HG02678 (cell line): ENCODE measurements around the gene SNRPB2.

Source experiments
- ATAC-seq: cut with Tn5 transposase; IDR thresholded peaks from one replicate; pipeline ENCODE4 v1.9.1; 2021; ENCODE audit warnings: mild to moderate bottlenecking, moderate library complexity; ENCODE audit not compliant: unreplicated experiment

Gene SNRPB2

DNA sequence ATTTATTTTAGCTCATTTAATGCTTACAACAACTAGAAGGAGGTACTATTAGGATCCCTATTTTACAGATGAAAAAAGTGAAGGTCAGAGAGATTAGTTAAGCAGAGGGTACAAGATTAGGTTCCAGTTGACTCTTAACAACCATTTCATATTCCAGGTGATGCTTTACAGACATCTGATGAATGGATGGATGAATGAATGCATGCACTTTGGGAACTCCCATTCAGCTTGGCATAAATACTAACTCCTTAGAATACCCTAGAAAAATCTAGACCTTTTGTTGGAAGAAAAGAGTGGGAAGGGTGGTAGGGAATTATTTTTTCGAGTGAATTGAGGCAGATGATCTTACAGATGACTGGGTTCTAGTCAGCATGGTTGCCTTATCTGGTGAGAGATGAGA, 746 bp upstream of the SNRPB2 start:
- ATAC-seq = no peak

DNA sequence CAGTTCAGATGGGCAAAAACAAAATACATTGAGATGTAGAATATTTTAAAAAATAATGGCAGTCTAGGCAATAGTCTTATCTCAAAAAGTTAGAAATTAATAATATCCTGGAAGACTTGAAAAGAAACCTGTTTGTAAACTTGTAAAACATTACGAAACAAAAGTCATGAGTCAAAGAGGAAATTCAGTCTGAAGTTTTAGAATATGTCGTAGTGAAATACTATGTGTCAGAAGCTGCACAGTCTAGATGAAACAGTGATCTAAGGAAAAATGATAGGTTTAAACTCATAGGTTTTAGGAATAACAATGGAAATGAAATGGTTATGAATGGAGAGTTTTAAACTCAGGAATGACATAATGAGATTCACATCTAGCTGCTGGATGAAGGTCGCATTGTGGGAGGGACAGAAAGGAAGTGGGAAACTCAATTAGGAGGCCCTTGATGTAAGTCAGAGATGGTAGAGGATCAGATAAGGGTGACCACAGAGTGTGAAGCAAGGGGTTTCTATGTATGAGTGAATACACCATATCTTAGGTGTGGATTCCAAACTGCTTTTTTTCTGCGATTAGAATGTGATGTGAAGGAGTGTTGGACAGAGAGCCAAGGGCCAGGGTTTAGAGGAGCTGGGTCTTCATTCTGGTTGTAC, 2.8 kb downstream of the SNRPB2 start:
- no peak for ATAC-seq

DNA sequence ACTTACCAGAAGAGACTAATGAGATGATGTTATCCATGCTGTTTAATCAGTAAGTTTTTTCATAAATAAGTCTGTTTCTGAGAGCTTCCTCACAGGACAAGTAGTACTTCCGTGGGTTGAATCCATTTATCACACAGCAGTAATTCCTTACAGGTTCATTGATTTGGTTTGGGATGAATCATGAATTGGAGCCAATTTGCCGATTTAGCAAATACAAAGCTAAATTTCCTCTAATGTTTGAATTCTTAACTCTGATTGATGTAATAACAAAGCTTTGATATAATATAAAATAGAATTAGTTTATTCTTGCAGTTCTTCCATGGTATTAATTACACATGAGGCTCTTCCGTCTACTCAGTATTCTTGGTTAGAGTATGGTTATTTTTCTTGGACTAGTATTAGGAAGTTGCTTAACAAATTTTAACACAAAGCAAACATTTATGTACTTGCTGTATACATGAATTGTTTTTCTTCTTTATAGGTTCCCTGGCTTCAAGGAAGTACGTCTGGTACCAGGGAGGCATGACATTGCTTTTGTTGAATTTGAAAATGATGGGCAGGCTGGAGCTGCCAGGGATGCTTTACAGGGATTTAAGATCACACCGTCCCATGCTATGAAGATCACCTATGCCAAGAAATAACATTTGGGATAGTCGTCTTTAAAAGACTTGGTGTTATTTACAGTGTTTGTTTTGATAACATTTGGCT, 10.7 kb downstream of the SNRPB2 start:
- no peak for ATAC-seq

DNA sequence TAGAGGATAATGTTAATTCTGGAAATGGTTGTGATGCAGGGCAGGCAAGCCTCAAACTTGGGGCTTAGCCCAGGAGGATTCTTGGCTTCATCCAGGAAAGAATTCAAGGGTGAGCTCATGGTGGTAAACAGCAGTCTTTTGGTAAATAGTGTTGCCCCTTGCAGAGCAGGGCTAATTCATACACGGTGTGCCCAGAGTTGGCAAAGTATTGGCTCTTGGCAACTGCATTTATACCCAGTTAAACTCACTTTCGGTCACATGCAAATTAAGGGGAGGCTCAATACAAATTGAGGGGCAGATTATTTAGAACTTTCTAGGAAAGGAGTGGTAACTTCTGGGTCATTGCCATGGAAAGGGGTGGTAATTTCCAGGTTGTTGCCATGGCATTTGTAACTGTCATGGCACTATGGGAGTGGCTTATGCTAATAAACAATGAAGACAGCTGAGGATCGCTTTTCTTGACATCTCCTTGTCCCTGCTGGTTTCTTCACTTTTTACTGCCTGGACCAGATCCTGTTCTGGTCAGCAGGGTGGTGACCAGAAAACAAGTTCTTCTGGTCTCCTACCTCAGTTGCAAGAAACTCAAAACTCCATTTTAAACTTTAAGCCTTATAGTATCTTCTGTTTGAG, 14.5 kb downstream of the SNRPB2 start:
- no peak for ATAC-seq

DNA sequence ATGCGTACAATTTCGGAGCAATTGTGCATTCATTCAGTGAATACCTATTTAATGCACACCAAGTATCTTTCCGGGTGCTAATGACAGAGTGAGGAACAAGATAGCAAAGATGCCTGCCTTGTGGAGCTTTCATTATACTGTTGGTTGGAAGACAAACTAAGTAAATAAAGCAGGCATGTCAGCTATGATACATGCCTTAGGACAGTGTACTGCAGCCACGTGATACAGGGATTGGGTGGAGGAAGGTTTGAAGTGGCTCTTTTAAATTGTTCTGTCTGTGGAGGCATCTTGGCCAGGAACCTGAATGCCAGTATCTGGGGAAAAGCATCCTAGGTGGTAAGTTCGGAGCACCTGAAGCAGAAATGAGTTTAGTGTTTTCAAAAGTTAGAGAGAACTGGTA, 15.4 kb downstream of the SNRPB2 start:
- no peak for ATAC-seq

DNA sequence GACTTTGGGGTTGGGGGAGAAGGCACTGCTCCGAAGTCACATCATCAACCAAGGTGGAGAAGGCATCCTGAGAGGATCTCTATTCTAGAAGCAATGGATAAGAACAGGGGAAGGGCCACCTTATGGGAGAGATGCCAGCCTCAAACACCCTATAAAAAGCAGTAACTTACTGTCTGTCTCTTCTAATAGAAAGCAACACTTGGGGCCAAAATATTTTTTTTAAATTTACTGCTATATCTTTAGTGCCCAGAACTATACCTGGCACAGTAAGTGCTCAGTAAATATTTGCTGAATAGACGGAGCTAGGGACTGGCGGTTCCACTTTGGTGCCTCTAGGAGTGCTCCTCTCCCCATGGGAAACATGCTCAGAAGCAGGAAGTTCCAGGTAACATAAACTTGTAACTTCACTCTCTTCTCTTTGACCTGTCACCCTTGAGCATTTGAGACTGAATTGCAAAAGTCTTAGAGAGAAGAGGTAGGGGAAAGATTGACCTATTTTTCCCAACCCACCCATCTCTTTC, 17.5 kb downstream of the SNRPB2 start:
- ATAC-seq = no peak

DNA sequence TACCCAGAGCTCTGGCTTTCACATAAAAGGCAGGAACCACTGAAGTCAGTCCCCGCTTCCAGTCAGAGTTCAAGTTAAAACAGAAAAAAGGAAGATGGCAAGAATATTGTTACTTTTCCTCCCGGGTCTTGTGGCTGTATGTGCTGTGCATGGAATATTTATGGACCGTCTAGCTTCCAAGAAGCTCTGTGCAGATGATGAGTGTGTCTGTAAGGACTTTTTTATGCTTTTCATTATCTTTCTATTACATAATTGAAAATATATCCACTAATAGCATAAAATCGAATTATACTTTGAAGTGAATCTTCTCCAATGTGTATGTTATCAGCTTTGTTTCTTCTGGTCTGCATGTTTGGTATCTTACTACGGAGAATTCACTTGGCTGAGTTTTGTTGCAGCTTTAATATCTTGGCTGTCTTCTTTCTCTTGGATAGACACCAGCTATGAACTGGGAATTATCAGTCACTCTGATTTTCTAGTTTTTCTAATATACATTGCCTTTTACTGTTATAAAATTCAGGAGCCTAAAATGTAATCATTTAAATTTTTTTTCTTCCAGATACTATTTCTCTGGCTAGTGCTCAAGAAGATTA, 18.6 kb downstream of the SNRPB2 start, which contains the start of gene OTOR:
Gene OTOR, plus strand, starts transcription at position 51 of the 593 bp plus-strand sequence. Its CDS starts 44 bp downstream, at position 95.
- no peak for ATAC-seq

DNA sequence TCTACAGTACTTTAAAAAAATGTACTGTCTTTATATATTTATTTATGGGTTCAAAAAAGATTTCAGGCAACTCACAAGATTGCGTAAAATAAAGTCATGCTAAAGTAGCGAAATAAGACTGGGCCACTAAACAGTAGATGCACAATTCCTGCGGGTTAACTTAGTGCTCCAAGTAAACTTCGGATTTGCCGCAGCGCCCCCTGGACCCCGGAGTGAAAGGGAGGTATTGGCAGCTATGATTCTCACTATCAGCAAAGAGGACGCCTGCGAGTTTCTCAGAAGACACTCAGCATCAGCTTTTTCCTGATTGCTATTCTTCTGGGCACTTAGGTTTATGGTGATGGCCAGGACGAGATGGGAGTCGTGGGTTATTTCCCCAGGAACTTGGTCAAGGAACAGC, 19.7 kb downstream of the SNRPB2 start:
- no peak for ATAC-seq

DNA sequence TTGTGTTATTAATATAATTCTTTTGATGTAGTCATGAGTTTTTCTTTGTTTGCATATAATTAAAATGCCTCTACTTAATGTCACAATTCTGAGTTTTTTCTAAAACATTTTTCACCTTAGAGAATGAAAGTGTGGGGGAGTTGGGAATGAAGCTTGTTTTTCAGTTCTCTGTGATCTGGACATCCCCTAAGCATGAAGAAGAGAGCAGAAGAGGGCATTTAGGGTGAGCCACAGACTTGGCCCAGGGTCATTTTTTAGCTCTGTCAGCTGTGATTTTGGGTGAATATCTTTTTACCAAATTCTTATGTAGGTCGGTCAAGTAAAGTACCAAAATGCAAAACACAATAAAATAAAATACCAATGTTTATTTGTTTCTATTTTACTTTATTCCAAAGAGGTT, 22.3 kb downstream of the SNRPB2 start:
- no peak for ATAC-seq

DNA sequence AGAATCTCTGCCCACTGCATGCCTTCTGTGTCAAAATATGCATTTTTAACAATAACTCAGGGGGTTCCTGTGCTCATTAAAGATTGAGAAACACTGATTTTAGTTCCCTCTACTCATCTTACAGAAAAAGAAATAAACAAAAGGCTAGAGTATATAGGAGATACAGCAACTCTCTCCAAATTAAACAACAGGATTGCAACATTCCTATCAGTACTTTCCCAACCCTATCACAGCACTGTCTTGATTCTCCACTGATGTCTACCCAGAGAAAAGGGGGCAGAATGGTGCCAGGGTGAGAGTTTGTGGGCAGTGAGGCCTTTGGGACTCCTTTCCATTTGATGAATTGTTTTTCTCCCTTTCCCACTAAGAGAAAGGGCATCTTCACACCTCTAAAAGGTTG, 23.1 kb downstream of the SNRPB2 start:
- no peak for ATAC-seq

DNA sequence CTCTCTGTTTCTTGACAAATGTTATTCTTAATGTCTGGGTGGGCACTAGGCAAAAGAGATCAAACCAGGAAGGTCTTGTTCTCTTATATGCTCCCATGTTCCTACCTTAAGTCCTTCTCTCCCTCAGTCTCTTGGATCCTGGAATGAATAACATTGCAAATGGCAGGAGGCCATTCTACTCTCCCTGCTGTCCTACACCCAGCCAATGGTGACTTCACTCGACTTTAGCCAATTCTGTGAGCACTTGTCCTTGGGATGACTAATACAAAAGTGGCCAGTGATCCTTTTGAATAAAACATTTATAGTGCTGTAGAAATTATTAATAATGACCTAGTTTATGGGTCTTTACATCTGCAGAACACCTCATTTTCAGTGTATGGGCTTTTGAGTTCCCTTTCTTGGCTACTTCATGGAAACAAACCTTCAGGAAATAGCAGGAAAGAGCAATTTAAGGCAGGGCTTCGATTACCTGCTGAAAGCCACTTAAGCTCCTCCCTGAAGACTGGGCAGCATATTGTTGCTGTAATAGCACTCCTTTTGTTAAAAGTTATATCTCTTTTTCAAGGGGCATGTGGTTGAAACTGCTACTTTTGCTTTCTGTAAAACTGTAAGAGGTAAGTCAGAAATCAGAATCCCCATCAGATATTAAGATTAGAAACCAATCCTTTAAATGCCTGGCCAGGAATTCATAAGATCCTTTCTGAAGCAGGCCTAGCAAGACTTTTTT, 28.8 kb downstream of the SNRPB2 start:
- ATAC-seq = no peak

DNA sequence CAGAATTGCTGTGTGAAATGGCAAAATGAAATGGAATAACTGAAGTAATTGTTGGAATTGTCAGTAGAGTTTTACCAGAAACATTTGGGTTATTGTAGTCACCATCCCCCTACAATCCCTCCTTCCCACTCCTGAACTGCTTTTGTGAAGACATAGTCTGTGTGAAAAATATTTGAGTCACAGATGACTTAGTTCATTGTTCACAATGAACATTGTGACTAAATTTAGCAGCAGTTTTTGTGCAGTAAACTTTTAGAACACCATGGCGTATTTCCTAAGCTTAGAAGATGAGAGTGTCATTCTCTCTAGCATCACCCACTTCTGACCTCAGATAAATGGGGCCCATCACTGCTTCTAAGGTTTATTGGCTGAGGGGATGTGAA, 29.3 kb downstream of the SNRPB2 start:
- no peak for ATAC-seq

DNA sequence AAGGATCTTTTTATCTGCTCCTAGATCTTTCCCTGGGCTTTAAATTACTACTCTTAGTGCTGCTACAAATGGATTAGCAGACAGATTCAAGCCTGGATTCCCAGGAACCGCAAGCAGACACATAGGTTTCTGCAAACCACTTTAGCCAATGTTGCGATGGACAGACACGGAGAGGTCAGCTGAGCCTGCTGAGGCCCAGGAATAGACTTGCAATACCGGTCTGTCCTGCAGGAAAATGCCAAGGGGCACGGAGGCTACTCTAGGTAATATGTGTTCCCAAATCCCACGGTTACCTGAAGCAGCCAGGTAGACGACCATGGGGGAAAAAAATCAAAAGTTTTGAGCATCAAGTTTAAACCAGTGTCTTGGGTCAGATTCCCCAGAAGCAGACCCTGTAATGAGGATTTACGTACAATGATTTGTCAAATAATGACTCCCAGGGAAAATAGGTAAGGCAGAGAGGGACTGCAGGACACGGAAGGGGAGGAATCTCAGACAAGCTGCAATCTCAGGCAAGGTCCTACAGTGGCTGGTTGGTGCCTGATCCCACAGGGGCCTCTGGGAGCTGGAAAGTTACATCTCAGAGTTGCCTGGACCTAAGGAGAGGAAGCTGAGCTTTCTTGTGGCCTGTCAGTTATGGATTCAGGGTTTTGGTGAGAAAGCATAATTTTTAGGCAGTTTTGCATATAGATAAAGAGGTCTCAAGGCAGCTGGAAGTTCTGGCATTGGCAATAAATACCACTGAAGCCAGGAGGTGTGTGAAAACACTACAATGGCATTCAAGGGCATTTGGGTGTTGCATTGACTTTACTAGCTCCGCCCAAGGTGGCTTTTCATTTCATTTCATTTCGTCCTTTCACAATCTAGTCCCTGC, 30.8 kb downstream of the SNRPB2 start:
- no peak for ATAC-seq

DNA sequence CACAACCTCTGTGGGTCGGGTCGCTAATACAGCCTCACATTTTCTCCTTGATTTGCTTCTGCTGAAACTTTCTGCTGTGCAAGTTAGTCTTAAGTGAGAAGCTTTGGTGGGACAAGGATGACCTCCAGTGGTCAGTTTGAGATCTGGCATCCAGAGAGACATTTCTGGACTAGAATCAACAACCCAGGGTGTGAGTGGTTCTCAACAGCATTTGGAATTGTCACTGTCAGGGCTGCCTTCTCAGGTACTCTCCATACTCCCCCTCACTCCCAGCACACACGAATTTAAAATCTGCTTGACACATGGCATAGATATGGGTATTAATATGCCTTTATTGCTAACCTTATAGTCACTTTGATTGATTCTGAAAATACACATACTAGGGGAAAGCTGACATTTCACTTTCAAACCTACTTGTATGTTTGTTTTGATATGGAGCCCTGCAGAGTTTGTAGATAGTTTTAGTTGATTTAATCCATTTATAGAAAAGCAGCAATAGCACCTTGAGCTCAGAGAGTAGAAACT, 31.5 kb downstream of the SNRPB2 start:
- no peak for ATAC-seq

DNA sequence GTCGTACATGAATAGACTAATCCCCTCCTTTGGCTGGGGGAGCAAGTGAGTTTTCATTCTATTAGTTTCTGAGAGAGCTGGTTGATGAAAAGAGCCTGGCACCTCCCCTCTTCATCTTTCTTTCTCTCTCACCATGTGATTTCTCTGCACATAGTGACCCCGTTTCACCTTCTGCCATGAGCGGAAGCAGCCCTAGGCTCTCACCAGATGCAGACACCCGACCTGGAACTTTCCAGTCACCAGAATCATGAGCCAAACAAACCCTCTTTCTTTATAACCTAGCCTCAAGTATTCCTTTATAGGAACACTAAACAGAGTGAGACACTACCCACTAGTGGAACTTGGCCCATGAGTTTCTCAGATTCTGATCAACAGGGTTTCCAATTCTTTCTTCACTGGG, 34.7 kb downstream of the SNRPB2 start:
- no peak for ATAC-seq

DNA sequence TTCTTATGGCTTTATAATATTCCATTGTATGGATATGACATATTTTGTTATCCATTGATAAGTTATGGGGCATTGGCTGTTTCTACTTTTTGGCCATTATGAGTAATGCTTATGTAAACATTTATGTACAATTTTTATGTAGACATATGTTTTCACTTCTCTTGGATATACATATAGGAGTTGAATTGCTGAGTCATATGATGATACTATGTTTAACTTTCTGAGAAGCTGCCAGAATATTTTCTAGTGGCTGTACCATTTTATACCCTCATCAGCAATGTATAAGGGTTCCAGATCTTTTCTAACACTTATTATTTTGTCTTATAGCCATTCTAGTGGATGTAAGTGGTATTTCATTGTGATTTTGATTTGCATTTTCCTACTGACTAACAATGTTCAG, 41.4 kb downstream of the SNRPB2 start:
- ATAC-seq = no peak

DNA sequence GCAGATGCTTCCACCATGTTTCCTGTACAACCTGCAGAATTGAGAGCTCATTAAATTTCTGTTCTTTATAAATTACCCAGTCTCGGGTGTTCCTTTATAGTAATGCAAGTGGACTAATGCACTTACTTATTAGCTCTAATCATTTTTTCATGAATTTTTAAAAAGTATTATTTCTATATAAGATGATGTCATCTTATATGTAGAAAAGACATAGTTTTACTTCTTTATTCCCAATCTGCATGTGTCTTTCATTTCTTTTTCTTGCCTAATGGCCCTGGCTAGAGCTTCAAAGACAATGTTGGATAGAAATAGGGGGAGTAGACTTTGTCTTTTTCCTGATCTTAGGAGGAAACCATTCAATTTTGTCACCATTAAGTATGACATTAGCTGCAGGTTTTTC, 46.1 kb downstream of the SNRPB2 start:
- no peak for ATAC-seq

DNA sequence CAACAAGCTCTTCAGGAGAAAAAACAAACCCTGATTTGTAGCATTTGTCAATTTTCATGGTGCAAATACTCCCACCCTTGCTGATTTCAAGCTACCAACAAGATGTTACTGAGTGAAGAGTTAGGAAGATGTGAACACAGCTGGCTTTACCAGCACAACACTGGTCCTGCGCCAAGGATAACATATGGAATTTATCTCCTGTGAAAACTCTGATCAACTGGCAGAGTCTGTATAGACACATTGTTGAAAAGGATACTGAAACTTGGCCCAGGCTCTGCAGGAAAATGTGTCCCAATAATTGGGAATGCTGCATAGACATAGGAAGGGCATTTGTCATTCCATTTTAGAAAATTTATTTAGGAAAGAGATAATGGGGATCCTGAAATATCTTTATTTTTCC, 47.3 kb downstream of the SNRPB2 start:
- no peak for ATAC-seq

DNA sequence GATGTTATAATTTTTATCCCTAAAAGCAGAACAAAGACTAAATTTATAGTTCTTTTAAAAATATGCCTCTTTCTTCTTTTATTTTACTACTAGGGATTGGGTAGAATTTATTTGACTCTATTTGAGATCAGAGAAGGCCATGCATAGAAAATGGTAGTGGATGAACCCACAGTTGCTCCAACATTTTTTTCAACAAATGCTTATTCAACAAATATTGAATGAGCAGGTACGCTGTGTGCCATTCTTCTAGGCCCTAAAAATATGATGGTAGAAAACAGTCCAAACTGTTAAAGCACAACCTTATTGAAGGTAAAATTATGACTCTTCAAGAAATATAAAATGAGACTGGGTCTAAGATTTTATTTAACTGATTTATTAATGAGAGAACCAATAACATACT, 48.3 kb downstream of the SNRPB2 start:
- ATAC-seq = no peak

DNA sequence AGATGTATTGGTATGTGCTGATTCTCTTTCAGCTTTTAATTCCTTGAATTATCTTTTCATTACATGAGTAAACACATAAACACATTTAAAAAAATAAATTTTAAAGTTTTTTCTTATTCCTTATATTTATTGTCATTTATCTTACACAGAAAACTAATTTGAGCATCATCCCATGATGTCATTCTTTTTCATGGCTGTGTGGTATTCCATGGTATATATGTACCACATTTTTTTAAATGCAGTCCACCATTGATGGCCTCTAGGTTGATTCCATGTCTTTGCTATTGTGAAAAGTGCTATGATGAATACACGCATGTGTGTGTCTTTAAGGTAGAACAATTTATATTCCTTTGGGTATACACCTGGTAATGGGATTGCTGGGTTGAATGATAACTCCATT, 51.7 kb downstream of the SNRPB2 start:
- ATAC-seq = no peak
